HG02759 (cell line): Measurements from ENCODE around the gene SYPL2.
"Not testable (repeated sequence)": the region's sequence is repeated elsewhere in the genome, so short reads cannot be mapped to it uniquely, and the experiment has no call there.

ENCODE experiments used
- ATAC-seq: cut with Tn5 transposase; IDR thresholded peaks from one replicate; pipeline ENCODE4 v1.9.1; 2021; ENCODE audit warnings: mild to moderate bottlenecking, moderate library complexity; ENCODE audit not compliant: unreplicated experiment

The SYPL2 gene

GRCh38 chr1:109470245-109470644 is 3.9 kb downstream of the SYPL2 start:
- no peak for ATAC-seq

GRCh38 chr1:109472779-109473178 is 6.4 kb downstream of the SYPL2 start:
- no peak for ATAC-seq

GRCh38 chr1:109473284-109474057 is 7.1 kb downstream of the SYPL2 start:
- not testable (repeated sequence) for ATAC-seq

- ATAC-seq: no peak
These were observed 8.4 kb downstream of the SYPL2 start for GRCh38 chr1:109474697-109475096.

- no peak for ATAC-seq
These were observed 8.9 kb downstream of the SYPL2 start for GRCh38 chr1:109475261-109475660.

GRCh38 chr1:109476825-109477224 is 10.5 kb downstream of the SYPL2 start:
- ATAC-seq: no peak

- ATAC-seq: no peak
These were observed 11.5 kb downstream of the SYPL2 start for GRCh38 chr1:109477821-109478220.

- ATAC-seq: no peak
These were observed 12.5 kb downstream of the SYPL2 start for GRCh38 chr1:109478806-109479205.

- ATAC-seq: no peak
These were observed 13.0 kb downstream of the SYPL2 start for GRCh38 chr1:109479311-109479710.

GRCh38 chr1:109479901-109480300 is 13.6 kb downstream of the SYPL2 start:
- ATAC-seq: no peak

- ATAC-seq: no peak
These were observed 15.3 kb downstream of the SYPL2 start for GRCh38 chr1:109481646-109482045.

GRCh38 chr1:109482242-109482641 is 15.9 kb downstream of the SYPL2 start:
- no peak for ATAC-seq

- ATAC-seq: peak; percentile 22
These were observed 16.7 kb downstream of the SYPL2 start for GRCh38 chr1:109482791-109483671.

- peak; percentile 81 for ATAC-seq
These were observed 17.5 kb downstream of the SYPL2 start, which contains the start of gene ATXN7L2 for GRCh38 chr1:109483672-109484518. TSS of gene ATXN7L2 (plus strand) at chr1:109483905. CDS start at chr1:109483954, 49 bp downstream.

GRCh38 chr1:109484519-109484975 is 18.2 kb downstream of the SYPL2 start:
- no peak for ATAC-seq

- no peak for ATAC-seq
These were observed 18.7 kb downstream of the SYPL2 start for GRCh38 chr1:109485001-109485400.

- ATAC-seq: no peak
These were observed 20.9 kb downstream of the SYPL2 start for GRCh38 chr1:109487261-109487660.

- no peak for ATAC-seq
These were observed 21.9 kb downstream of the SYPL2 start for GRCh38 chr1:109488201-109488600.

GRCh38 chr1:109488696-109489095 is 22.4 kb downstream of the SYPL2 start:
- no peak for ATAC-seq

- no peak for ATAC-seq
These were observed 23.9 kb downstream of the SYPL2 start for GRCh38 chr1:109490029-109490933.
